WTC11 (cell line): ENCODE results near the gene SERPINB12.

Experiments used
- ATF3 ChIP-seq: sonication (generic); formaldehyde crosslinking; conservative IDR thresholded peaks from 2 replicates; pipeline ENCODE4 v1.8.1; 2022; ENCODE audit warnings: mild to moderate bottlenecking, missing genetic modification reagents
- CTCF ChIP-seq: fragments of 200-600 bp; IDR thresholded peaks from 2 replicates; pipeline ENCODE4 v1.8.0; 2022; ENCODE audit warnings: antibody characterized with exemption
- STAT6 ChIP-seq: sonication (generic); formaldehyde crosslinking; conservative IDR thresholded peaks from 2 replicates; pipeline ENCODE4 v1.8.1; 2023; ENCODE audit warnings: mild to moderate bottlenecking, low read depth, missing genetic modification reagents, moderate library complexity
- USF1 ChIP-seq: sonication (generic); formaldehyde crosslinking; IDR thresholded peaks from 2 replicates; pipeline ENCODE4 v1.8.0; 2022; ENCODE audit warnings: mild to moderate bottlenecking, missing genetic modification reagents

- TF ChIP-seq ATF3 (CRISPR knock-in tag): no peak
- no peak for TF ChIP-seq CTCF
- TF ChIP-seq USF1 (CRISPR knock-in tag): no peak
- TF ChIP-seq STAT6 (CRISPR knock-in tag): no peak
Measured at GRCh38 chr18:63564021-63564420, 21.9 kb downstream of the SERPINB12 start.
